Stimulated activated CD4-positive, alpha-beta T cell treated with anti-CD3 and anti-CD28 coated beads, Interleukin-4, amount 100 ng/mL, for 1 hour (primary cell): ENCODE data around the gene HOXD4.

Experiments used
- DNase-seq: peaks from one replicate; pipeline ENCODE4 v3.0.0-alpha.2; 2020

HOXD4 gene

DNA sequence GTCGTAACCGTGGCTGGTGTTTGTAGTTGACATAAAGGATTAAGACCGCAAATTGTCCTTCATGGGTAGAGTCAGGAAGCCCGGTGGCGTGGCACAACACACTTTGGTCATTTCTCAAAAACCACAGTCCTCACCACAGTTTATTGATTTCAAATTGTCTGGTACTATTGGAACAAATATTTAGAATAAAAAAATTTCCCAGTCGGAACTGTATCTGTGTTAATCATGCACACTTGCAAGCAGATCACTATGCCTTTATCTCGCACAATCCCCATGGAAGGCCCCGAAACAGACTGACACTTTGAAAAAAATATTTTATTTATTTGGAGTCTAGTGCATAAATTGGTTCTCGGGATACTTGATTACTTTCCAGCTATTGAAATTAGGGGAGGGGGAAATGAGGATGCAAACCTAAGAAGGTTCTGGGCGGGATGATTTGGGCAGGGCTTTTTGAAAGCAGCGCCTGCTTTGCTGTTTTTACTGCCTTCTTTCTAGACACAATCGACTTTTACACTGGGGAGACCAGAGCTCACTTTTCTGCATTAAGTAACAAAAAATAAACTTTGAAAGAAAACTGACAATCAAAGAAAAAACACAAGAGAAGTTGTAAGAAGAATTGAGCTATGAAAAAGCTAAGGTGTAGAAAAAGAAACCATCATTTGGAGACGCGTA, 21.7 kb downstream of the HOXD4 start:
- DNase-seq, result no peak

DNA sequence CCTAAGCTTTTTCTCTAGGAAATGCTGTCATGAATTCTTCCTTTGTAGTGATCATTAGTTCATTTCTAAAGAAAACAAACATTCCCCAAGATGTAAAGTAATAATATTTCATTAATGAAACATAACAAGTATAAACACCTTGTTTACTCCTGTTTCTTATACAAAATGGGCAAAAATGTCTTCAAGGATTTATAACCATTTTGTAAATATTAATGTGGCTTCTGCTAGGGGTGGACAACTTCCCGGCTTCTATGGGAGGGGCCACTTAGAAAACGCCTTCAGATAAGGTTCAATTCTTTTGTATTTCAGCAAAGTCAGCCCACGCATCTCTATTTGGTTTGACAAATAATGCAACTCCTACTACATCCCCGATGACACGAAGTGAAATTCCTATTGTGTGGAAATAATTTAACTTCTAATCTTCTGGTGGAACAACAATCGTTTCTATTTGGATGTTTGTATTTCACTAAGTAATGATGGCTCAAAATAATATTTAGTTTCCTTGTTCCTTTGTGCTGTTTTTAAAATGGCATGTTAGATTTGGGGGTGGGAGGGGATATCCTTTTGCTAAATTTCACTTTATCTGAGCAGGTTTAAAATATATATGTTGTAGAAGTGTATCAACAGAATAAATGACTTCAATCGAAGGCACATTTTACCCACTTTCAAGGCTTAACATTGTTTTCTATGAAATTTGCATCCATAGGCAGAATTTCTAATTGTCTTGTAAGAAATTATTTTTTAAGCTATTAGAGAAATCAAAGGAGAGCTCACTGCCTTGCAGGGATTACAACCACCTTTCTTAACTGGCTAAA, 22.4 kb downstream of the HOXD4 start:
- DNase-seq, result no peak

GRCh38 chr2:176174382-176174823, 23.1 kb downstream of the HOXD4 start:
- DNase-seq, result no peak

- no peak for DNase-seq
Measured at GRCh38 chr2:176174824-176175708, 23.7 kb downstream of the HOXD4 start.

DNA sequence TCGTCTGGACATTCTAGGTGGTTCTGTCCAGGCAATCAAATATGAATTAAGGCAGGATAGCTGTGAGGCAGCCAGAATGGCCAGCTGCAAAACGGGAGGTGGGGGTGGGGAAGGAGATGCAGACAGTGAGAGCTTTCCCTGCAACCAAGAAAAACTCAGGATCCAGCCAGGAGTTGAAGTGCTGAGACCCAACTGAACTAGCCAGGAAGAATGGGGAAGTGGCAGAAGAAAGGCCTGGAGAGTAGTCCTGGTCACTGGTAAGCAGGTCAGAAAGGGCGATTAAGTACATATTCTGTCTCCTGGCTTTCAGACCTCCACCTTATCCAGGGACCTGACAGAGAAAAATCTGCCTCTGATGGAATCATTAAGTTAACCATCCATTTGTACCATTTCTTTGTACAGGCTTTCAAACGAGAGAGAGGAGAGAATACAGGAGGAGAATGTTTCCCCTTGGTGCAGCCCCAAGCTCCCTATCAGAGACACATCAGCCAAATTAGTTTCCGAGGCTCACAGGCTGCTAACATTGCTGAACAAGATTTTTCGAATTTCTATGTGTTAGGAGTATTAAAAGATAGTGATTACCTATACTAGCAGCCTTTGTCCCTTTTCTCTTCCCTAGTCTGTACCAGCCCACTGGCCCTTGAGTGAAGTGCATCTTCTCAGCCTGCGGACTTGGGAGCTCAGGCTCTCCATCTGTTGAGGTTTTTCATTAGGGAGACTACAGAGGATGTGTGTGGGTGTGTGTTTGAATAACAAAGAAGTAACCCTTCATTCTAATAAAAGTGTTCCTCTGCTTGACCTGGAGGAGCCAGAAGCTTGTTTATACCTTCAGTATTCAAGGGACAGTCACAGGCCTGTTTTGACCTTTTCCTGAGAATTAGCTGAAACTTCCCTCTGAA, 24.6 kb downstream of the HOXD4 start:
- no peak for DNase-seq

GRCh38 chr2:176177580-176178037, 26.3 kb downstream of the HOXD4 start:
- no peak for DNase-seq

DNA sequence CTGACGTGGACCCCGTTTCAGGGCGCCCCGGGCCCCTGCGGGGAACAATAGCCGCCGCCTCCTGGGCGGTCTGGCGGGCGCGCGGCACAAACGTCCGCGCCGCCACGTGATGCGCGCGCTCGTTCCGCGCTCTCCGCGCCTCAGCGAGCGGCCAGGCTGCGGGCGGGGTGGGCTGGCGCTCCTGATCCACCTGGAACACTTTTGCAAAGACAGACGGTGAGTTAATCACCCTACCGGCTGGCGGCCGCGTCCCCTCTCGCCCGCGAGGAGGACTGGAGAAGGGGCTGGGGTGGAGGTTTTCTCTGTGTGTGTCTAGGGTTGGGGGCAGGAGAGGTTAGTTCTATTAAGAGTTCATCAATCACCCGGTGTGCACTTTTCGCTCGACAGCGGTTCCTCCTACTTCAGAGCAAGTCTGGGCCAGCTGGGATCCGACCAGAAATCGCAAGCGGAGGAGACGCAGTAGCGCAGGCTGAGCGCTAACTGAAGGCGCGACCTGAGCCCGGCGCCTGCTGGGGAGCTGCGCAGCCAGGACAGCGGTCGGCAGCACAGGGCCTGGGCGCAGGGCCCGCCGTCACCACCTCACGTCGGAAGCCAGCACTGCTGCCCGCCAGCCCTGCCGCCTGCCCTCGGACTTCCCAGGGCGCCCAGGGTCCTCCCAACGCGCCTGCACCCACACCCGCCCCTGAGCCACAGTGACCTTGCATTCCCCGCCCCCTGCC, 26.8 kb downstream of the HOXD4 start:
- DNase-seq, result no peak

DNA sequence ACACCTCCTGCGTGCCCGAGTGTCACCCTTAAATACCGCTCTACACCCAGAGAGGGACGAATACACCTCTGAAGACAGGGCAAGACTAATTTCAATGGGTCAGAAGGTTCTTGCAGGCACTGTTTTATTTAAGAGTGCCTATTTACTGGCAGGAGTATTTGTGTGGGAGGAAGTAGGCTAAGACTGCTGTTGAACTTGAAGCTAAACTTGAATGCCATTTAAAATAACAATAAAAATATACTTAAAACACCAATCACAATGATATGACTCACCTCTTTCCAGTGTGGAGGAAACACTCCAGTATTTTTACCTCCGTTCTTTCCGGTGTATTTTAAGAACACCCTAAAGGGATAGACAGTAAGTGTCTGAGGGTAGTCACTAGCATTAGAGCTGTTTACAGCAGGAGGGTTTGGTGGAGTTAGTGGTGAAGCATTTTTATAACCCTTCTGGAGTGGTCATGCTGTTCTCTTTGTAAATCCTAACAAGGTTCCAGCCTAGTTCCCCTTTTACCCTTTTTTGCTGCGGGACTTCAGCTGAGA, 27.5 kb downstream of the HOXD4 start:
- DNase-seq, result no peak

- DNase-seq, result no peak
Measured at GRCh38 chr2:176181551-176181950, 30.2 kb downstream of the HOXD4 start.

GRCh38 chr2:176182671-176183070, 31.3 kb downstream of the HOXD4 start:
- no peak for DNase-seq

- DNase-seq, result no peak
Measured at GRCh38 chr2:176184749-176185148, 33.4 kb downstream of the HOXD4 start.

DNA sequence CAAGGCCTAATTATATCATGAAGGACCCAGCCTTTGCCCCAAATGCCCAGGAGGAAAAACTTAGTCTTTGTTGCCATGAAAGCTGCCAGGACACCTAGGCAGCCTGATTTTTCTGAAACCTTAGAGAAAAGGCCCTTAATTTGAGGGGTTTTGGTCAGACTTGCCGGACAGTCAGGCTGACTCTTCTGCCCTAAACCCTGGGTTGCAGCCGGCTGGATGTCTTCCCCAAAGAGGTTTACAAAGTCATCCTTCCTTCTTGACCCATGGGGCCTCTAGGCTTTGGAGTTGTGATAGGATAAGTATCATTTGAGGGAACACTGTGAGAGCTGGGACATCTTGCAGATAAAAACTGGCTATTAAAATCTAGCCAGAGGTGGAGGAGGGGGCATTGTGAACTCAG, 34.7 kb downstream of the HOXD4 start:
- no peak for DNase-seq

DNA sequence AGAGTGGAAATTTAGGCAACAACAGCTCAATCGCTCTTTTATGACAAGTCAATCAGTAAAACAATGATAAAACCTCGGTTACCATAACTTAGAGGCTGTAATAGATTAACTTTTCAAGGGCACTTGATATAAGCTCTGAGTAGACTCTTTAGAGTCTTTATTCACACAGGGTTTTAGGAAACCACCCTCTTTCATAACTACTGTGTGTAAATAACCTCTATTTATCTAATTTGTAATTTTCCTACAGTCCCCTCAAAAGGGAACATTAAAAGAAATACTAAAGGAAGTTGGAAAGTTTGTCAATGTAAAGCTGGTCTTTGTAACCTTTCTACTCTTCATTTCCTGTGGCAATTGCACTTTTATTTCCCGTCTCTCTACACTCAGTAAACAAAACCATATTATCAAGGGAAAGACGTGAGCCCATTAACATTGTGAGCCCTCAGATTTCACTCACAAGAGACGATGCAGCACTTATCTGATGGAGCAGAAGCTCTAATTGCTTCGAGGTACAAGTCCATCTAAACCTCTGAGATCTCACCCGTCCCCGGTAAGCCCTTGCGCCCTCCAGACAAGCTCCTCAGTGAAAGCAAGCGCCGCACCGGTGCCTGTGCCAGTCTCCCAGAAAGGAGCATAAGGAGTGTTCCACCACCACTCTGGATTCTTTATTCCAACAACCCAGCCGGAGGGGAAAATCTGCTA, 36.0 kb downstream of the HOXD4 start:
- no peak for DNase-seq

GRCh38 chr2:176187899-176188773, 36.8 kb downstream of the HOXD4 start, which contains the start of gene HOXD1:
HOXD1 (plus strand) TSS chr2:176188668; CDS start chr2:176188802, 134 bp downstream.
- no peak for DNase-seq

GRCh38 chr2:176188774-176189680, 37.7 kb downstream of the HOXD4 start:
- no peak for DNase-seq

DNA sequence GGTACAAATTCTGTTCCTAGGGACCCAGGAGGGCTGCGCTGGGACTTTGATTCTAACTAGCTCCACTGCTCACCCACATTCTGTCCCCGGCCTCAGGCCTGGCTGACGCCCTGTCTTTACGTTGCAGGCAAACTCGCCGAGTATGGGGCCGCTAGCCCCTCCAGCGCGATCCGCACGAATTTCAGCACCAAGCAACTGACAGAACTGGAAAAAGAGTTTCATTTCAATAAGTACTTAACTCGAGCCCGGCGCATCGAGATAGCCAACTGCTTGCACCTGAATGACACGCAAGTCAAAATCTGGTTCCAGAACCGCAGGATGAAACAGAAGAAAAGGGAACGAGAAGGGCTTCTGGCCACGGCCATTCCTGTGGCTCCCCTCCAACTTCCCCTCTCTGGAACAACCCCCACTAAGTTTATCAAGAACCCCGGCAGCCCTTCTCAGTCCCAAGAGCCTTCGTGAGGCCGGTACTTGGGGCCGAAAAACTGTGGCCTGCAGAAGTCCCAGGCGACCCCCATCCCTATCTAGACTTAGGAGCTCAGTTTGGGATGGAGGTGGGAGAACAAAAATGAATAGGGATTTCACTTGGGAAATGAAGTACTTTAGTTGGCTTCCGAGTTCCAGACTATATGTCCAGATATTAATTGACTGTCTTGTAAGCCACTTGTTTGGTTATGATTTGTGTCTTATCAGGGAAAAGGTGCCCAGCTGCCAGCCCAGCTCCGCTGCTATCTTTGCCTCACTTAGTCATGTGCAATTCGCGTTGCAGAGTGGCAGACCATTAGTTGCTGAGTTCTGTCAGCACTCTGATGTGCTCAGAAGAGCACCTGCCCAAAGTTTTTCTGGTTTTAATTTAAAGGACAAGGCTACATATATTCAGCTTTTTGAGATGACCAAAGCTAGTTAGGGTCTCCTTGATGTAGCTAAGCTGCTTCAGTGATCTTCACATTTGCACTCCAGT, 38.6 kb downstream of the HOXD4 start:
- DNase-seq, result no peak

GRCh38 chr2:176192351-176192750, 41.0 kb downstream of the HOXD4 start:
- no peak for DNase-seq
